ELF-1 (cell line): ENCODE results near the gene FLYWCH2.
"Not testable (repeated sequence)": the region's sequence is repeated elsewhere in the genome, so short reads cannot be mapped to it uniquely, and the experiment has no call there.

Experiments
- DNase-seq: peaks from one replicate; pipeline ENCODE4 v3.0.0-alpha.2; 2016; ENCODE audit warnings: low read depth, low spot score

The FLYWCH2 gene

GRCh38 chr16:2937170-2937569, 54.2 kb downstream of the FLYWCH2 start:
- DNase-seq = no peak

DNA sequence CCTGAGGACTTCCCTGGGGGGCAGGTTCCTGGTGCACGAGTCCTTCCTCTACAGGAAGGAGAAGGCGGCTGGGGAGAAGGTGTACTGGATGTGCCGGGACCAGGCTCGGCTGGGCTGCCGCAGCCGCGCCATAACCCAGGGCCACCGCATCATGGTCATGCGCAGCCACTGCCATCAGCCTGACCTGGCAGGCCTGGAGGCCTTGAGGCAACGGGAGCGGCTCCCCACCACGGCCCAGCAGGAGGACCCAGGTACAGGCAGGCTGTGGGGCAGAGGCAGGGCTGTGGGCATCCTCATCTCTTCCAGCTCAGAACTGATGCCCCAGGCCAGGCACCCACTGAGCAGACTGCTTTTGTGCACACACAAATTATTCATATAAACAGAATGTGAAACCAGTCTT, 55.2 kb downstream of the FLYWCH2 start:
- no peak for DNase-seq

DNA sequence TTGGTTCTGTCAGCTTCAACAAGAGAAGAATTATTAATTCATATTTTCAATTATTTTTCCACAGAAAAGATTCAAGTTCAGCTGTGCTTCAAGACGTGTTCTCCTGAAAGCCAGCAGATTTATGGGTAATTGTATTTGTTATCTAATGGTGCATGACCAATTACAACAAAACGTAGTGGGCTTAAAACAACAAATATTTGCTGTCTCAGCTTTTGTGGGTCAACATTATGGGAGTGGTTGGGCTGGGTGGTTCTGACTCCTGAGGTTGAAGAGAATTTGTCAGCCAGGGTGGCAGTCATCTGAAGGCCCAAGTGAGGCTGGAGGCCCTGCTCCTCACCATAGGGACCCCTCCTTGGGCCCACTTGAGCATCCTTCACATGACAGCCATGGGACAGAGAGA, 57.0 kb downstream of the FLYWCH2 start:
- no peak for DNase-seq

- DNase-seq = no peak
Measured at GRCh38 chr16:2942045-2942444, 59.0 kb downstream of the FLYWCH2 start.

DNA sequence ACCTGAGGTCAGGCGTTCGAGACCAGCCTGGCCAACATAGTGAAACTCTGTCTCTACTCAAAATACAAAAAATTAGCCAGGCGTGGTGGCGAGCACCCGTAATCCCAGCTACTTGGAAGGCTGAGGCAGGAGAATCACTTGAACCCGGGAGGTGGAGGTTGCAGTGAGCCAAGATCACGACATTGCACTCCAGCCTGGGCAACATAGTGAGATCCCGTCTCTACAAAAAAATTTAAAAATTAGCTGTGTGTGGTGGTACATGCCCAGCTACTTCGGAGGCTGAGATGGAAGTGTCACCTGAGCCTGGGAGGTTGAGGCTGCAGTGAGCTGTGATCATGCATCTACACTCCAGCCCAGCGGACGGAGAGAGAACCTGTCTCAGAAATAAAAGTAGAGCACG, 60.7 kb downstream of the FLYWCH2 start:
- DNase-seq = not testable (repeated sequence)

DNA sequence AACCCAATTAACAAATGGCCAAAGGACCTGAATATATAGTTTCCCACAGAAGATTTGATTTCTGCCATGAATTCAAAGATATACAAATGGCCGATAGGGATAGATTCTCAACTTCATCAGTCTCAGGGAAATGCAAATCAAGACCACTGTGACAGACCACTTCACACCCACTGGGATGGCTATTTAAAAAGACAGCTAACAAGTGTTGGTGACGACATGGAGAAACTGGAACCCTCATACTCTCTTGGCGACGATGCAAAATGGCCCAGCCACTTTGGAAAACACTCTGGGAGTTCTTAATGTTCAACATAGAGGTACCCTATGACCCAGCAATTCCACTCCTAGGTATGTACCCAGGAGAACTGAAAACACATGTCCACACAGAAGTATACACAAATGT, 63.6 kb downstream of the FLYWCH2 start:
- no peak for DNase-seq
